IMR-90 (cell line): ENCODE measurements around the gene SOBP. TPM values are rescaled to one million over a fixed set of nuclear protein-coding genes. Genes with fewer than 3 reads are reported as not detected.

Source experiments
- ATAC-seq: fragments of 200-7000 bp; cut with Tn5 transposase; 2 replicates; pipeline ENCODE4 v1.9.1; 2020; ENCODE audit warnings: low read depth, mild to moderate bottlenecking, moderate library complexity
- BruUV-seq: library from RNA; stranded (reverse); fragments of 400-500 nt; replicated peaks from 2 replicates; lab custom pipeline; 2021; lab: Mats Ljungman, UMichigan
- CTCF ChIA-PET: fragments of 300-600 bp; formaldehyde crosslinking; extraction: SDS; loops from one replicate; lab custom pipeline; 2021; ENCODE audit warnings: antibody characterized with exemption; lab: Yijun Ruan, JAX
- POLR2A ChIA-PET: fragments of 300-600 bp; sonication (Branson Sonifier 250); formaldehyde crosslinking; loops from one replicate; lab custom pipeline; 2022; ENCODE audit warnings: antibody characterized with exemption; ENCODE audit not compliant: unreplicated experiment; lab: Charles Lee
- DNase-seq: peaks from one replicate; pipeline ENCODE4 v3.0.0; 2013
- H2AFZ ChIP-seq: replicated peaks from 2 replicates; pipeline ENCODE3; 2013; ENCODE audit warnings: low read length, mild to moderate bottlenecking; ENCODE audit not compliant: poor library complexity
- H2AK5ac ChIP-seq: 2 replicates; pipeline ENCODE4 v1.6.1; 2013; ENCODE audit warnings: low read depth, low read length, inconsistent platforms
- H2AK9ac ChIP-seq: replicated peaks from 2 replicates; pipeline ENCODE3; 2013; ENCODE audit warnings: mild to moderate bottlenecking, low read depth, low read length, moderate library complexity; ENCODE audit not compliant: poor library complexity
- H2BK120ac ChIP-seq: 2 replicates; pipeline ENCODE4 v1.6.1; 2013; ENCODE audit warnings: low read depth, low read length, inconsistent platforms
- H2BK15ac ChIP-seq: 3 replicates; pipeline ENCODE4 v1.6.1; 2013; ENCODE audit warnings: low read depth, low read length, inconsistent platforms
- H2BK20ac ChIP-seq: 2 replicates; pipeline ENCODE4 v1.6.1; 2013; ENCODE audit warnings: low read depth, mild to moderate bottlenecking, inconsistent platforms, low read length, moderate library complexity
- H2BK5ac ChIP-seq: 2 replicates; pipeline ENCODE4 v1.6.1; 2013; ENCODE audit warnings: mild to moderate bottlenecking, low read depth, low read length, inconsistent platforms; ENCODE audit not compliant: poor library complexity, severe bottlenecking
- H3K14ac ChIP-seq: replicated peaks from 2 replicates; pipeline ENCODE4 v1.6.1; 2013; ENCODE audit warnings: low read depth, low read length, inconsistent platforms
- H3K18ac ChIP-seq: 2 replicates; pipeline ENCODE4 v1.6.1; 2013; ENCODE audit warnings: low read depth, low read length, control low read depth
- H3K23ac ChIP-seq: 2 replicates; pipeline ENCODE4 v1.6.1; 2013; ENCODE audit warnings: low read depth, low read length, inconsistent platforms
- H3K27ac ChIP-seq: 2 replicates; pipeline ENCODE4 v1.5.1; 2013; ENCODE audit warnings: mild to moderate bottlenecking, control low read depth, low read length; ENCODE audit not compliant: insufficient read depth
- H3K27me3 ChIP-seq: 2 replicates; pipeline ENCODE4 v1.6.1; 2013; ENCODE audit warnings: low read length; ENCODE audit not compliant: control insufficient read depth, insufficient read depth
- H3K36me3 ChIP-seq: 2 replicates; pipeline ENCODE4 v1.6.1; 2013; ENCODE audit warnings: low read length, mixed read lengths; ENCODE audit not compliant: control insufficient read depth, insufficient read depth
- H3K4ac ChIP-seq: 2 replicates; pipeline ENCODE4 v1.6.1; 2013; ENCODE audit warnings: low read depth, low read length, inconsistent platforms
- H3K4me1 ChIP-seq: 2 replicates; pipeline ENCODE4 v1.6.1; 2013; ENCODE audit warnings: low read length, mixed read lengths; ENCODE audit not compliant: control insufficient read depth, insufficient read depth
- H3K4me2 ChIP-seq: 2 replicates; pipeline ENCODE4 v1.6.1; 2013; ENCODE audit warnings: low read depth, mild to moderate bottlenecking, control low read depth, low read length, moderate library complexity
- H3K4me3 ChIP-seq: 2 replicates; pipeline ENCODE4 v1.5.1; 2013; ENCODE audit warnings: low read depth, mild to moderate bottlenecking, control low read depth, low read length, moderate library complexity; ENCODE audit not compliant: insufficient read depth
- H3K56ac ChIP-seq: 2 replicates; pipeline ENCODE4 v1.6.1; 2013; ENCODE audit warnings: low read length, inconsistent platforms; ENCODE audit not compliant: insufficient read depth; ENCODE audit errors: extremely low read depth
- H3K79me1 ChIP-seq, 2 experiments: 2 replicates each; pipeline ENCODE4 v1.6.1; 2013; ENCODE audit warnings: low read length in 2 of 2, inconsistent platforms in 1 of 2, low read depth in 1 of 2
- H3K9ac ChIP-seq: 2 replicates; pipeline ENCODE4 v1.6.1; 2013; ENCODE audit warnings: low read depth, low read length, control low read depth
- H3K9me1 ChIP-seq: 2 replicates; pipeline ENCODE4 v1.6.1; 2013; ENCODE audit warnings: low read length, inconsistent platforms; ENCODE audit not compliant: insufficient read depth
- H3K9me3 ChIP-seq: 2 replicates; pipeline ENCODE4 v1.6.1; 2013; ENCODE audit warnings: low read length; ENCODE audit not compliant: control insufficient read depth, insufficient read depth
- H4K20me1 ChIP-seq: 2 replicates; pipeline ENCODE4 v1.6.1; 2013; ENCODE audit warnings: low read length, inconsistent platforms; ENCODE audit not compliant: insufficient read depth
- H4K5ac ChIP-seq: 2 replicates; pipeline ENCODE4 v1.6.1; 2013; ENCODE audit warnings: mild to moderate bottlenecking, low read depth, low read length, control low read depth
- H4K8ac ChIP-seq, 2 experiments: 2 replicates each; pipeline ENCODE4 v1.6.1; 2013; ENCODE audit warnings: low read depth in 2 of 2, low read length in 2 of 2, control low read depth in 1 of 2, inconsistent platforms in 1 of 2
- H4K91ac ChIP-seq: 2 replicates; pipeline ENCODE4 v1.6.1; 2013; ENCODE audit warnings: low read depth, low read length, inconsistent platforms; ENCODE audit not compliant: insufficient read depth
- BHLHE40 ChIP-seq: fragments of 150-350 bp; IDR thresholded peaks from 2 replicates; pipeline ENCODE4 v1.6.1; 2016; ENCODE audit warnings: mild to moderate bottlenecking, low read depth, low read length
- CHD1 ChIP-seq: IDR thresholded peaks from 2 replicates; pipeline ENCODE4 v1.6.1; 2012; ENCODE audit warnings: low read depth, low read length, improper control_type of control experiment
- FOS ChIP-seq: fragments of 150-350 bp; IDR thresholded peaks from 2 replicates; pipeline ENCODE4 v1.6.1; 2016; ENCODE audit warnings: low read depth, low read length
- MAFK ChIP-seq: IDR thresholded peaks from 2 replicates; pipeline ENCODE4 v1.6.1; 2012; ENCODE audit warnings: low read depth, low read length, improper control_type of control experiment
- MAZ ChIP-seq: IDR thresholded peaks from 2 replicates; pipeline ENCODE4 v1.6.1; 2012; ENCODE audit warnings: low read depth, mild to moderate bottlenecking, low read length, improper control_type of control experiment, moderate library complexity, borderline replicate concordance
- MXI1 ChIP-seq: IDR thresholded peaks from 2 replicates; pipeline ENCODE4 v1.6.1; 2012; ENCODE audit warnings: low read depth, mild to moderate bottlenecking, low read length, moderate library complexity, borderline replicate concordance
- NFE2L2 ChIP-seq: fragments of 150-350 bp; IDR thresholded peaks from 2 replicates; pipeline ENCODE4 v1.6.1; 2016; ENCODE audit warnings: low read depth, mild to moderate bottlenecking, low read length
- POLR2A ChIP-seq: IDR thresholded peaks from 2 replicates; pipeline ENCODE4 v1.6.1; 2012; ENCODE audit warnings: mild to moderate bottlenecking, low read depth, low read length
- RAD21 ChIP-seq: IDR thresholded peaks from 2 replicates; pipeline ENCODE4 v1.6.1; 2012; ENCODE audit warnings: low read length, improper control_type of control experiment
- RCOR1 ChIP-seq: IDR thresholded peaks from 2 replicates; pipeline ENCODE4 v1.6.1; 2012; ENCODE audit warnings: mild to moderate bottlenecking, low read length, improper control_type of control experiment; ENCODE audit not compliant: insufficient replicate concordance
- RFX5 ChIP-seq: IDR thresholded peaks from 2 replicates; pipeline ENCODE4 v1.8.0; 2012; ENCODE audit warnings: low read depth, mild to moderate bottlenecking, low read length, moderate library complexity
- SMC3 ChIP-seq: fragments of 150-350 bp; IDR thresholded peaks from 2 replicates; pipeline ENCODE4 v1.6.1; 2016; ENCODE audit warnings: low read depth, mild to moderate bottlenecking, antibody characterized with exemption, low read length, moderate library complexity
- WGBS, 2 experiments: methylation state at CpG; one replicate each; pipeline versions ENCODE4 v1.1.5 to v1.1.7; 2013; ENCODE audit warnings: missing lambda C conversion rate in 2 of 2; ENCODE audit not compliant: insufficient read length in 1 of 2; ENCODE audit errors: extremely low coverage in 2 of 2; 5-methylcytosine and 5-hydroxymethylcytosine counted together
- dilution Hi-C: fragments of 300-500 bp; cut with HindIII; formaldehyde crosslinking; loops from one replicate; pipeline ENCODE4 v1.14.3; 2018; ENCODE audit warnings: low sequenced_read_pairs; ENCODE audit not compliant: unreplicated experiment
- in situ Hi-C: fragments of 300-500 bp; cut with MboI; formaldehyde crosslinking; loops from 3 replicates; pipeline ENCODE4 v1.14.3; 2019; ENCODE audit warnings: low sequenced_read_pairs, inconsistent platforms, mixed read lengths
- intact Hi-C: fragments of 100-400 bp; cut with micrococcal nuclease; formaldehyde crosslinking; loops from 2 replicates; pipeline ENCODE4 v1.10.0; 2022
- polyA plus RNA-seq, 3 experiments: library from polyadenylated mRNA; depleted of rRNA; stranded (reverse); fragments of >200 nt; gene quantifications; 2 replicates each; pipeline ENCODE4 v1.2.3, GENCODE V29; 2012; ENCODE audit warnings: low replicate concordance in 1 of 3
- total RNA-seq: library from RNA; depleted of rRNA; stranded (reverse); fragments of >200 nt; gene quantifications from 2 replicates; pipeline ENCODE4 v1.2.3, GENCODE V29; 2012
- TF ChIP-seq, protein P1 (sequence below): conservative IDR thresholded peaks from 2 replicates; pipeline ENCODE4 v1.5.1; 2012; ENCODE audit warnings: mild to moderate bottlenecking, low read depth, low read length, improper control_type of control experiment
- TF ChIP-seq, protein P2 (sequence below): fragments of 150-350 bp; IDR thresholded peaks from 2 replicates; pipeline ENCODE4 v1.6.1; 2017; ENCODE audit warnings: mild to moderate bottlenecking, antibody characterized with exemption, low read length, low read depth

The SOBP gene
- total and polyA plus RNA-seq, 2 of the 4 experiments (the other 2 are of a cell fraction), result 0.60 to 0.72 TPM

DNA sequence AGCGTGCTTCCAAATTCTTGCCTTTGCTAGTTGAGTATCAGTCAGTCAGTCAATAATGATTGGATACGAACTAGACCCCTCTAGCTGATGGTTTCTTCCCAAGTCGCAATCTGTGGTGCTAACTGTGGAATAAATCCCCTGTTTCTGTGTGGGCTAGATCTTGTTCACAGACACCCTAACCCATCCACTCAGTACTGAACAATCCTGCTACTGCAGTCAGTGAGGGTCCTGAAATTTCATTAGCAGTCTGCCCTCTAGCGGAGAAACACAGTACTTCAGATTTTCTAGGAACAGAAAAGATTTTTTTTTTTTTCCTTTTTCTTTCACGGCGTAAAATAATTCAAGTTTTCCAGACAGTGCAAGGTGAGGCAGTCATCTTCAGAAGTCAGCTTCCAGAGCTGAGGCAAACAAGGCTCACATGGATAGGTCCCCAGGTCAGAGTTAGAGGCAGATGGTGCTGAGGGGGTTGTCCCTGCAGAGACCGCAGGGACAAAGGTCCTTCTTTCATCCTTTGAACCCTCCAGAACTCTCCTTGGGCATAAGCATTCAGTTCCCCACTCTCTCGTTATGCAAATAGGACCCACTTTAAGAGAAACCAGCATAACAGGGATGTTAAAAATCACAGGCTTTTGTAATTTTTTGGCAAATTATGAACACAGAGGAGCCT, 214.6 kb downstream of the SOBP start (continued):
- peak; percentile 86 for TF ChIP-seq SMC3

DNA sequence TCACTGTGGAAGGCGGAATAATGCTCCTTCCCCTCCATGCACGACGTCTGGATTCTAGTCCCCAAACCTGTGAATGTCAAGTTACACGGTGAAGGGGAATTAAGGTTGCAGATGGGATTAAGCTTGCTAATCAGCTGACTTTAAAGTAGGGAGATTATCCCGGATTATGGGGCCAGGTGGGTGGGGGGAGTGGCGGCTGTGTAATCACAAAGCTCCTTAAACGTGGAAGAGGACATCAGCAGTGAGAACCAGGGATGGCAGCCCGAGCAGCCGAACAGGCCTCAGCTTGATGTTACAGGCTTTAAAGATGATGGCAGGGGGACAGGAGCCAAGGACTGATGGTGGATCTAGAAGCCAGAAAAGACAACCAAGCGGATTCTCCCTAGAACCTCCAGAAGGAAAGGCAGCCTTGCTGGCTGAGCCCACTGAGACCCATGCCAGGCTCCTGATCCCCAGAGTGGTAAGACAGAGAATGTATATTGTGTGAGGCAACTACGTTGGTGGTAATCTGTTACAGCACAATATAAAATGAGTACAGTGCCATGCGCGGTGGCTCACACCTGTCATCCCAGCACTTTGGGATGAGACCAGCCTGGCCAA, 216.7 kb downstream of the SOBP start:
- no peak overlapping the region for H2BK120ac ChIP-seq
- no peak overlapping the region for H3K27ac ChIP-seq
- H4K20me1 ChIP-seq, result no peaks in the 10 kb centered on the region
- no peak overlapping the region for H2AFZ ChIP-seq
- intact Hi-C loops, result loop anchor here (10.0 kb wide), 1 partner anchor 572 kb away; no protein-coding TSS in a partner anchor
- H2BK15ac ChIP-seq, result no peak overlapping the region
- H3K4ac ChIP-seq, result no peak overlapping the region
- H3K4me1 ChIP-seq, result no peaks in the 10 kb centered on the region; the same call in 1 of the 2 replicates
- no peak overlapping the region for H3K4me2 ChIP-seq
- DNase-seq (no peak), ATAC-seq (no peak)
- no peak overlapping the region for H3K18ac ChIP-seq
- in situ Hi-C loops, result loop anchor here (5.0 kb wide), 1 partner anchor 34 kb away; no protein-coding TSS in a partner anchor
- H3K23ac ChIP-seq, result no peak overlapping the region
- H3K4me3 ChIP-seq, result no peak overlapping the region
- H4K5ac ChIP-seq, result no peak overlapping the region
- H3K9ac ChIP-seq, result no peak overlapping the region
- H3K14ac ChIP-seq, result no peak overlapping the region
- POLR2A ChIA-PET, result no interaction called here
- H3K56ac ChIP-seq, result no peak overlapping the region
- no peak overlapping the region for H2AK5ac ChIP-seq
- dilution Hi-C loops, result no loop called here
- H2BK20ac ChIP-seq, result no peak overlapping the region
- 58% methylated on average over 5 of the region's 13 CpGs; no CpG with 5 or more reads in 1 of the 2 experiments for WGBS, 2 experiments
- no peaks in the 10 kb centered on the region for H3K9me1 ChIP-seq
- H3K27me3 ChIP-seq, result 0 out of 2 replicates have a peak, but pooled peaks cover 4% of the 10 kb centered on the region
- no peaks in the 10 kb centered on the region for H3K79me1 ChIP-seq
- no TSS peak for BruUV-seq
- H4K8ac ChIP-seq, result no peak overlapping the region
- no peak overlapping the region for H2AK9ac ChIP-seq
- H3K9me3 ChIP-seq, result no peaks in the 10 kb centered on the region
- H2BK5ac ChIP-seq, result no peak overlapping the region
- no peaks in the 10 kb centered on the region for H3K36me3 ChIP-seq
- CTCF ChIA-PET, result interaction anchor here (0.6 to 0.9 kb wide), 2 partner anchors 27 to 154 kb away, joined by 3 to 4 read pairs; no protein-coding TSS in a partner anchor
- H4K91ac ChIP-seq, result no peak overlapping the region
- TF ChIP-seq MAZ (no peak), NFE2L2 (no peak), MAFK (no peak), FOS (no peak), MXI1 (no peak), RAD21 (no peak), RFX5 (no peak), CHD1 (no peak), POLR2A (no peak), RCOR1 (no peak), BHLHE40 (no peak), SMC3 (no peak)
- TF ChIP-seq, protein P1, sequence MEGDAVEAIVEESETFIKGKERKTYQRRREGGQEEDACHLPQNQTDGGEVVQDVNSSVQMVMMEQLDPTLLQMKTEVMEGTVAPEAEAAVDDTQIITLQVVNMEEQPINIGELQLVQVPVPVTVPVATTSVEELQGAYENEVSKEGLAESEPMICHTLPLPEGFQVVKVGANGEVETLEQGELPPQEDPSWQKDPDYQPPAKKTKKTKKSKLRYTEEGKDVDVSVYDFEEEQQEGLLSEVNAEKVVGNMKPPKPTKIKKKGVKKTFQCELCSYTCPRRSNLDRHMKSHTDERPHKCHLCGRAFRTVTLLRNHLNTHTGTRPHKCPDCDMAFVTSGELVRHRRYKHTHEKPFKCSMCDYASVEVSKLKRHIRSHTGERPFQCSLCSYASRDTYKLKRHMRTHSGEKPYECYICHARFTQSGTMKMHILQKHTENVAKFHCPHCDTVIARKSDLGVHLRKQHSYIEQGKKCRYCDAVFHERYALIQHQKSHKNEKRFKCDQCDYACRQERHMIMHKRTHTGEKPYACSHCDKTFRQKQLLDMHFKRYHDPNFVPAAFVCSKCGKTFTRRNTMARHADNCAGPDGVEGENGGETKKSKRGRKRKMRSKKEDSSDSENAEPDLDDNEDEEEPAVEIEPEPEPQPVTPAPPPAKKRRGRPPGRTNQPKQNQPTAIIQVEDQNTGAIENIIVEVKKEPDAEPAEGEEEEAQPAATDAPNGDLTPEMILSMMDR, result no peak
- TF ChIP-seq, protein P2, sequence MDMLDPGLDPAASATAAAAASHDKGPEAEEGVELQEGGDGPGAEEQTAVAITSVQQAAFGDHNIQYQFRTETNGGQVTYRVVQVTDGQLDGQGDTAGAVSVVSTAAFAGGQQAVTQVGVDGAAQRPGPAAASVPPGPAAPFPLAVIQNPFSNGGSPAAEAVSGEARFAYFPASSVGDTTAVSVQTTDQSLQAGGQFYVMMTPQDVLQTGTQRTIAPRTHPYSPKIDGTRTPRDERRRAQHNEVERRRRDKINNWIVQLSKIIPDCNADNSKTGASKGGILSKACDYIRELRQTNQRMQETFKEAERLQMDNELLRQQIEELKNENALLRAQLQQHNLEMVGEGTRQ, result no peak
